ENCODE measurements around the gene ADGRA1.

Gene ADGRA1

GRCh38 chr10:133076274-133077038 is 11.3 kb upstream of the ADGRA1 start:
- DNase-seq, result no peak

- no peak for DNase-seq
These were observed 7.7 kb upstream of the ADGRA1 start for GRCh38 chr10:133079836-133080682.

- no peak for DNase-seq
These were observed 7.1 kb upstream of the ADGRA1 start for GRCh38 chr10:133080683-133081040.

- DNase-seq, result no peak
These were observed 6.1 kb upstream of the ADGRA1 start for GRCh38 chr10:133081636-133082035.

- no peak for DNase-seq
These were observed 4.9 kb upstream of the ADGRA1 start for GRCh38 chr10:133082685-133083421.

- DNase-seq, result no peak
These were observed 4.2 kb upstream of the ADGRA1 start for GRCh38 chr10:133083422-133084100.

- no peak for DNase-seq
These were observed 3.2 kb upstream of the ADGRA1 start for GRCh38 chr10:133084491-133084890.

GRCh38 chr10:133085251-133086125 is 2.2 kb upstream of the ADGRA1 start:
- no peak for DNase-seq

- DNase-seq, result no peak
These were observed 1.5 kb upstream of the ADGRA1 start for GRCh38 chr10:133086247-133086646.

- no peak for DNase-seq
These were observed 562 bp upstream of the ADGRA1 start for GRCh38 chr10:133087045-133087678.

- DNase-seq, result no peak
These were observed 643 bp downstream of the ADGRA1 start for GRCh38 chr10:133088179-133088955.

GRCh38 chr10:133088956-133089800 is 1.5 kb downstream of the ADGRA1 start:
- no peak for DNase-seq

GRCh38 chr10:133090101-133090500 is 2.4 kb downstream of the ADGRA1 start:
- DNase-seq, result no peak

- no peak for DNase-seq
These were observed 2.9 kb downstream of the ADGRA1 start for GRCh38 chr10:133090654-133091053.

GRCh38 chr10:133091316-133091715 is 3.6 kb downstream of the ADGRA1 start:
- no peak for DNase-seq

GRCh38 chr10:133093291-133093690 is 5.6 kb downstream of the ADGRA1 start:
- DNase-seq, result no peak

GRCh38 chr10:133094286-133094685 is 6.6 kb downstream of the ADGRA1 start:
- DNase-seq, result no peak

GRCh38 chr10:133094866-133095265 is 7.1 kb downstream of the ADGRA1 start:
- no peak for DNase-seq

- no peak for DNase-seq
These were observed 7.9 kb downstream of the ADGRA1 start for GRCh38 chr10:133095586-133095985.

All from fibroblast of skin of scalp (primary cell).